ENCODE data around the gene RIPOR1.

GRCh38 chr16:67558859-67559258 lies 30.2 kb downstream of the RIPOR1 start:
- no peak for TF ChIP-seq CTCF (IDR thresholded peaks at IDR 0.05)
- TF ChIP-seq POLR2AphosphoS5 (IDR thresholded peaks at IDR 0.05; ENCODE audit: low read depth, low read length): no peak
- no peak for TF ChIP-seq TCF7L2 (IDR thresholded peaks at IDR 0.05; ENCODE audit: low read depth, low read length)
- no peak for TF ChIP-seq REST (IDR thresholded peaks at IDR 0.05; ENCODE audit: insufficient read depth in 1 of 2, low read depth in 2 of 2, low read length in 1 of 2)
